K562 (cell line): ENCODE results near the gene PPP4R3B. TPM values are rescaled to one million over a fixed set of nuclear protein-coding genes. Genes with fewer than 3 reads are reported as not detected.

Experiments
- ATAC-seq: fragments of 200-7000 bp; cut with Tn5 transposase; 3 replicates; pipeline ENCODE4 v1.9.1; 2020; ENCODE audit warnings: moderate library complexity
- BruUV-seq: library from RNA; stranded (reverse); fragments of 400-500 nt; replicated peaks from 2 replicates; lab custom pipeline; 2021; lab: Mats Ljungman, UMichigan
- CTCF ChIA-PET: fragments of 300-600 bp; formaldehyde crosslinking; extraction: SDS; loops from one replicate; lab custom pipeline; 2021; ENCODE audit warnings: low intra/inter-chr PET ratio; lab: Yijun Ruan, JAX
- POLR2A ChIA-PET: fragments of 300-600, 350-650 bp; sonication (Branson Sonifier 250); formaldehyde crosslinking; extraction: SDS; loops from one replicate; lab custom pipeline; 2021; ENCODE audit warnings: antibody characterized with exemption, inconsistent platforms; lab: Yijun Ruan, JAX
- DNase-seq, 4 experiments: peaks; one replicate each; pipeline versions ENCODE4 v3.0.0 to v3.0.0-alpha.2; 2011 to 2018; ENCODE audit warnings: low spot score in 3 of 4, mixed read lengths in 3 of 4; ENCODE audit errors: extremely low read depth in 1 of 4
- FAIRE-seq: peaks from 2 replicates; lab custom pipeline; 2011; peaks lifted over from hg19 to GRCh38; lab: Jason Lieb, UNC
- H2AFZ ChIP-seq: 2 replicates; pipeline ENCODE4 v1.6.0; 2011; ENCODE audit warnings: low read depth, low read length, control low read depth, inconsistent platforms
- H3K27ac ChIP-seq: fragments of 200-600 bp; 3 replicates; pipeline ENCODE4 v1.8.0; 2011; ENCODE audit warnings: low read depth, mild to moderate bottlenecking, control low read depth, inconsistent platforms, low read length, moderate library complexity, mixed read lengths; ENCODE audit errors: extremely low read depth
- H3K27me3 ChIP-seq, 2 experiments: fragments of 300-600 bp in 1 of 2; 2 replicates in 1 of 2; 3 replicates in 1 of 2; pipeline versions ENCODE4 v1.6.0 to v1.8.0; 2011; ENCODE audit warnings: inconsistent platforms in 2 of 2, low read length in 2 of 2, mild to moderate bottlenecking in 1 of 2, mixed read lengths in 1 of 2, moderate library complexity in 1 of 2; ENCODE audit not compliant: control insufficient read depth in 2 of 2, insufficient read depth in 2 of 2
- H3K36me3 ChIP-seq: fragments of 300-600 bp; 3 replicates; pipeline ENCODE4 v1.8.0; 2011; ENCODE audit warnings: mild to moderate bottlenecking, low read length, inconsistent platforms; ENCODE audit not compliant: control insufficient read depth, insufficient read depth
- H3K4me1 ChIP-seq, 2 experiments: fragments of 200-600 bp in 1 of 2; replicated peaks in 1 of 2; 2 replicates in 1 of 2; 3 replicates in 1 of 2; pipeline versions ENCODE4 v1.5.1 to v1.8.0; 2011; ENCODE audit warnings: inconsistent platforms in 2 of 2, low read length in 2 of 2, mild to moderate bottlenecking in 1 of 2, mixed read lengths in 1 of 2, moderate library complexity in 1 of 2; ENCODE audit not compliant: control insufficient read depth in 2 of 2, insufficient read depth in 2 of 2
- H3K4me2 ChIP-seq: 2 replicates; pipeline ENCODE4 v1.6.1; 2011; ENCODE audit warnings: low read length, control low read depth, inconsistent platforms, mixed read lengths; ENCODE audit not compliant: insufficient read depth
- H3K4me3 ChIP-seq: fragments of 200-600 bp; sonication (generic), shearing (Covaris generic); 2 replicates; pipeline ENCODE4 v1.5.1; 2016; ENCODE audit warnings: control low read depth, inconsistent platforms
- H3K79me2 ChIP-seq: fragments of 200-600 bp; 3 replicates; pipeline ENCODE4 v1.8.0; 2011; ENCODE audit warnings: low read length, inconsistent platforms; ENCODE audit not compliant: control insufficient read depth, insufficient read depth
- H3K9ac ChIP-seq, 2 experiments: 2 replicates each; pipeline versions ENCODE4 v1.6.0 to v1.6.1; 2011; ENCODE audit warnings: low read depth in 2 of 2, low read length in 2 of 2, control low read depth in 1 of 2, inconsistent platforms in 1 of 2, mild to moderate bottlenecking in 1 of 2, mixed read lengths in 1 of 2; ENCODE audit not compliant: insufficient read depth in 1 of 2
- H3K9me1 ChIP-seq: one replicate; pipeline ENCODE4 v1.6.0; 2011; ENCODE audit warnings: inconsistent platforms, mild to moderate bottlenecking, low read length, moderate library complexity; ENCODE audit not compliant: control insufficient read depth, insufficient read depth
- H3K9me3 ChIP-seq: replicated peaks from 2 replicates; pipeline ENCODE4 v1.5.1; 2011; ENCODE audit warnings: low read depth, low read length, inconsistent platforms; ENCODE audit not compliant: control insufficient read depth, insufficient read depth
- H4K20me1 ChIP-seq: replicated peaks from 2 replicates; pipeline ENCODE4 v1.6.1; 2011; ENCODE audit warnings: low read length, inconsistent platforms, mixed read lengths; ENCODE audit not compliant: control insufficient read depth, insufficient read depth
- CBFA2T2 ChIP-seq: fragments of 450-650 bp; conservative IDR thresholded peaks from 2 replicates; pipeline ENCODE4 v1.6.1; 2017; ENCODE audit warnings: mild to moderate bottlenecking
- GABPA ChIP-seq: fragments of 200-800 bp; sonication (Bioruptor generic); conservative IDR thresholded peaks from 2 replicates; pipeline ENCODE4 v1.6.1; 2016; ENCODE audit warnings: low read depth, missing genetic modification characterization, missing compliant biosample characterization
- MAFG ChIP-seq: fragments of 450-650 bp; conservative IDR thresholded peaks from 2 replicates; pipeline ENCODE4 v1.6.1; 2016; ENCODE audit warnings: missing genetic modification characterization, missing compliant biosample characterization
- PCBP1 ChIP-seq: fragments of 200-400 bp; formaldehyde crosslinking; IDR thresholded peaks from 2 replicates; pipeline ENCODE4 v1.6.1; 2018; ENCODE audit warnings: mild to moderate bottlenecking, low read depth, low read length; ENCODE audit not compliant: poor library complexity, severe bottlenecking
- SMAD1 ChIP-seq: fragments of 150-350 bp; IDR thresholded peaks from 2 replicates; pipeline ENCODE4 v1.6.1; 2014; ENCODE audit warnings: low read length, low read depth; ENCODE audit not compliant: partially characterized antibody
- ZNF282 ChIP-seq: sonication (generic); formaldehyde crosslinking; IDR thresholded peaks from 2 replicates; pipeline ENCODE4 v1.8.1; 2023; ENCODE audit warnings: missing genetic modification reagents
- ZNF696 ChIP-seq: fragments of 250-450 bp; sonication (Bioruptor Pico); conservative IDR thresholded peaks from 2 replicates; pipeline ENCODE4 v1.4.0; 2020; ENCODE audit warnings: mild to moderate bottlenecking, moderate library complexity
- WGBS: fragments of 100-300 bp; shearing (Covaris generic); methylation state at CpG from one replicate; pipeline ENCODE4 v1.1.6; 2016; ENCODE audit warnings: low coverage, mixed read lengths; ENCODE audit not compliant: insufficient coverage; ENCODE audit errors: missing lambda C conversion rate; 5-methylcytosine and 5-hydroxymethylcytosine counted together
- in situ Hi-C: fragments of 300-500 bp; cut with MboI; formaldehyde crosslinking; loops from 4 replicates; pipeline ENCODE4 v1.15.0; 2018; ENCODE audit warnings: inconsistent platforms, mixed read lengths
- intact Hi-C: fragments of 100-400 bp; cut with micrococcal nuclease; formaldehyde crosslinking; loops from 2 replicates; pipeline ENCODE4 v1.14.2; 2022
- polyA plus RNA-seq, 8 experiments: library from polyadenylated mRNA; depleted of rRNA in 4 of 8; stranded (reverse) in 5 of 8; unstranded in 3 of 8; fragments of >200 nt; fragmentation: Nextera tagmentation in 2 of 8; fragmentation: Illumina TruSeq in 1 of 8; extraction: Ambion mirVana in 2 of 8; extraction: Trizol in 1 of 8; gene quantifications; 2 replicates each; pipeline versions ENCODE4 v1.2.1 to v1.2.3, GENCODE V29; 2011 to 2014; ENCODE audit warnings: inconsistent platforms in 1 of 8, missing spikeins in 1 of 8
- total RNA-seq, 7 experiments: library from RNA; depleted of rRNA in 6 of 7; stranded (reverse); fragments of >200 nt in 6 of 7; fragmentation: Illumina TruSeq in 2 of 7; extraction: Trizol in 2 of 7; gene quantifications; 2 replicates each; pipeline versions ENCODE4 v1.2.1 to v1.2.3, GENCODE V29; 2011 to 2021; ENCODE audit warnings: low replicate concordance in 1 of 7
- TF ChIP-seq, protein P1 (sequence below): fragments of 450-650 bp; formaldehyde crosslinking; IDR thresholded peaks from 2 replicates; pipeline ENCODE4 v1.4.0; 2020; ENCODE audit warnings: mild to moderate bottlenecking, mixed read lengths

PPP4R3B gene
- total and polyA plus RNA-seq, 9 of the 15 experiments (the other 6 are each of a cell fraction or from before 2014, with no cell fraction given): 13.2 to 59.2 (median 41.9) TPM

- Histone ChIP-seq H3K9me1 (no peaks in the 10 kb centered on the region), H2AFZ (no peak overlapping the region), H3K36me3 (peaks cover 65% of the 10 kb centered on the region; the same call in 2 of the 3 replicates), H3K9ac (no peak overlapping the region), H3K4me1 (no peaks in the 10 kb centered on the region), H3K79me2 (no peaks in the 10 kb centered on the region), H4K20me1 (no peaks in the 10 kb centered on the region), H3K9me3 (no peaks in the 10 kb centered on the region; the same call in 1 of the 2 replicates), H3K27me3 (no peaks in the 10 kb centered on the region), H3K4me2 (no peak overlapping the region), H3K4me3 (no peak overlapping the region), H3K27ac (no peak overlapping the region)
- POLR2A ChIA-PET: no interaction called here
- TF ChIP-seq SMAD1: no peak
- TF ChIP-seq PCBP1: no peak
- TF ChIP-seq GABPA (tag): no peak
- TF ChIP-seq MAFG (tag): no peak
- TF ChIP-seq CBFA2T2: no peak
- TF ChIP-seq ZNF696 (CRISPR knock-in tag): no peak
- TF ChIP-seq ZNF282 (CRISPR knock-in tag): no peak
- TF ChIP-seq, protein P1, sequence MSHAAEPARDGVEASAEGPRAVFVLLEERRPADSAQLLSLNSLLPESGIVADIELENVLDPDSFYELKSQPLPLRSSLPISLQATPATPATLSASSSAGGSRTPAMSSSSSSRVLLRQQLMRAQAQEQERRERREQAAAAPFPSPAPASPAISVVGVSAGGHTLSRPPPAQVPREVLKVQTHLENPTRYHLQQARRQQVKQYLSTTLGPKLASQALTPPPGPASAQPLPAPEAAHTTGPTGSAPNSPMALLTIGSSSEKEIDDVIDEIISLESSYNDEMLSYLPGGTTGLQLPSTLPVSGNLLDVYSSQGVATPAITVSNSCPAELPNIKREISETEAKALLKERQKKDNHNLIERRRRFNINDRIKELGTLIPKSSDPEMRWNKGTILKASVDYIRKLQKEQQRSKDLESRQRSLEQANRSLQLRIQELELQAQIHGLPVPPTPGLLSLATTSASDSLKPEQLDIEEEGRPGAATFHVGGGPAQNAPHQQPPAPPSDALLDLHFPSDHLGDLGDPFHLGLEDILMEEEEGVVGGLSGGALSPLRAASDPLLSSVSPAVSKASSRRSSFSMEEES (CRISPR knock-in tag): no peak
- FAIRE-seq (no peak), ATAC-seq (no peak), DNase-seq (no peak)
- WGBS: 100% methylated on average over 1 of the region's 1 CpG
- intact Hi-C loops: no loop called here
- CTCF ChIA-PET: no interaction called here
- BruUV-seq: no TSS peak
- in situ Hi-C loops: no loop called here
Measured at GRCh38 chr2:55565613-55566012, 51.8 kb downstream of the PPP4R3B start.
